HG03045 (cell line): ENCODE results near the gene AKAP6.

ENCODE experiments used
- ATAC-seq: cut with Tn5 transposase; IDR thresholded peaks from one replicate; pipeline ENCODE4 v1.9.1; 2021; ENCODE audit warnings: mild to moderate bottlenecking, moderate library complexity; ENCODE audit not compliant: unreplicated experiment

The AKAP6 gene

GRCh38 chr14:32474478-32475195 lies 145.5 kb downstream of the AKAP6 start:
- ATAC-seq = no peak

DNA sequence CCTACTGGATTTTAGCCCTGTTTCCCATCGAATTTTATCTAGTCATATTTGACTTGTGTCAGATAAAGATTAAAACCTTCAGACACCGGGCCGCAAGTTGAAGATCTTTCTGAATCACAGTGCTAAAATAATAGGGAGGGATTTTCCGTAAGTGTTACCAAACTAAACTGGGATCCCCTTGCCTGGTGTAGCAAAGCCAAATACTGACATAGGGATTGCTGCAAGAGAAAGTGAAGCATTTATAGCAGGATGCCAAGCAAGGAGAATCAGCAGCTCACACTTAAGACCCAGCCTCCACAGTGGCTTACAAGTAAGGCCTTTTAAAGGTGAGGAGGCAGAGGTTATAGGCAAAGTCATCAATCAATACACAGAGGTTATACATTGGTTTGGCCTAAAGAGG lies 147.4 kb downstream of the AKAP6 start:
- ATAC-seq = no peak

DNA sequence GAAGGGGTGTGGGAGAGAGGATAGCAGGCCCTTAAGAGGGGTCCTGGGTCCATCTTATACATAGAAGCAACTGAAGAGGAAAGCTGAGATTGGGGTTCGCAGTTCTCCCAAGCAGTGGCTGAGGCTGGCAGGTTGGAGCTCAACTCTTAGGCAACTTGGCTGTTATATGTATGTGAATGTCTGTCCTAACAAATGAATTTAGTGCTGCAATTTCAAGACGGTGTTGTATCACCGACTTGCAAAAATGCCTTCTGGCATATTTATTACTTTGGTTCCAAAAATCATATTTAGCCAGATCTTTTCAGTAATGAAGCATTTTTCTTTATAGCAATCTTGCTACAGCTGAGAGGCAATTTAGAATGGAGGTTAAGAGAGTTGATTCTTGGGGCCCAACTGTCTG lies 148.3 kb downstream of the AKAP6 start:
- no peak for ATAC-seq

- no peak for ATAC-seq
Measured at GRCh38 chr14:32478050-32478449, 149.0 kb downstream of the AKAP6 start.

DNA sequence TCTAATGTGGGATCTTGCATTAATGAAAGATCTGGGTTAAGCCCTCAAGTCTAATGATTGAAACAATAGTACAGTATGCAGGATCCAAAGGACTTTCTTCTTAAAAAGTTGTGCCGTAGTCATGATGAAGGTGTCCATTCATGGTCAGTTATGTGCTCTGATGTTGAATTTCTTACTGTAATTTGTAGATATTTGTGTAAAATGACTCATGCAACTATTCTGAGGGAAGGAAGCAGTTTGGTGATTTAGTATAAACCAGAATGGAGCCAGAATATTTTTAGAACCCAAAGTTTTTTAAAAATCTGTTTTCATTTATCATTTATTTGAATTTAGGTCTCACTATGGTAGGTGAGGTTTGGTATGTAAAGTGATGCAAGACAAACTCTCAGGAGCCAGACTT lies 151.2 kb downstream of the AKAP6 start:
- no peak for ATAC-seq

GRCh38 chr14:32481707-32482106 lies 152.6 kb downstream of the AKAP6 start:
- no peak for ATAC-seq

DNA sequence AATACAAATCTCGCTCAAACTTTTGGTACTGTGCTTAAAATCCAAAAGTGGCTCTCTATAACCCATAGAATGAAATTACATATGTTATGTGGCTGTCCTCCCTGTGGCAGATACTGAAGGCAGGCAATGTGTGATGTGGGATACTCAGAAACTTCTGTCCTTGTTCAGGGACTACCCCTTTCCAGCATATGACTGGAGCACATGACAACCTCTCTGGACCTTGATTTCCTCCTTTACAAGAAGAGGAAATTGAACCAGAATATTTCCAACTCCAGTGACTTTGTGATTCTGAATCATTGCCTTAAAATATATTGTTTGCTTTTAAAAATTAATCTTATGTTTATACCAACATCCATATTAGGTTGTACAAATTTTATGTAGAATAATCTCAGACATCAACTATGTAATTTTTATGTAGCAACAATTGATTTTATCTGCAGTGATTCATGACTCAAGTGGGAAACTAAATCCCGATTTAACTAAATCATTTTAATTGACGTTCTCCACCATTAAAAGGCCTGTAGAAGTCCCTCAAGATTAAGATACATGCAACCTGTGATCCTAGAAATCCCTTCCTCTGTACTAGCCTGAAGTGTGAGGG lies 162.4 kb downstream of the AKAP6 start:
- no peak for ATAC-seq

DNA sequence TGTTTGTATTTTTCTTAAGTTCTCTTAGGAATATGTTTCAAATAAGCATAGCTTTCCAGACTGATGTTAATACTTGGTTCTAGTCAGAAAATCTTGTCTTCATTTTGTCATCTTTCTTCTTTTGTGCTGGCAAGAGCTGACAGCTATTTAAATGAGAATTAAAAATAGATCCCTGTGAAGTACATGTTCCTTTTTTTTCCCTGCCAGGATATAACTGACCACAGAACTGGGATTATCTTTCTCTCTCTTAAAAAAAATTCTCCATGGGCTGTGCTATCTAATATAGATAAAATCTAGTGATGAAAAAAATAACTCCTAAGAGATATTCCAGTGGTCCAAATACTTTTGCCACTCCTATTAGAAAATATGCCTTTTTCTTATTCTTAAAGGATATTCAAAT lies 163.4 kb downstream of the AKAP6 start:
- no peak for ATAC-seq

- ATAC-seq = no peak
Measured at GRCh38 chr14:32494609-32495434, 165.7 kb downstream of the AKAP6 start.

GRCh38 chr14:32495435-32495734 lies 166.3 kb downstream of the AKAP6 start:
- no peak for ATAC-seq

DNA sequence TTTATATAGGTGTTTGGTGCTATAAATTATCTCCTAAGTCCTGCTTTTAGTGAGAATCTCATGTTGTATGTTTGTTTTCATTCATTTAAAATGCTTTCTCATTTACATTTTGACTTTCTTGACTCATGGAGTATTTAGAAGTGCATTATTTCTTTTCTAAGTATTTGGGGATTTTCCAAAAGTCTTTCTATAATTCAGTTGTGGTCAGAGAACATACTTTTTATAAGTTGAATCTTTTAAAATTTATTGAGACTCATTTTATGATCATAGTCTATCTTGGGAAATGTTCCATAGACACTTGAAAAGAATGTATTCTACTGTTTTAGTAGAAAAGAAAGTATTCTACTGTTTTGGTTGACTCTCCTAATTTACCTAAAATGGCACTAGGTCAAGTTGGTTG lies 168.2 kb downstream of the AKAP6 start:
- no peak for ATAC-seq

DNA sequence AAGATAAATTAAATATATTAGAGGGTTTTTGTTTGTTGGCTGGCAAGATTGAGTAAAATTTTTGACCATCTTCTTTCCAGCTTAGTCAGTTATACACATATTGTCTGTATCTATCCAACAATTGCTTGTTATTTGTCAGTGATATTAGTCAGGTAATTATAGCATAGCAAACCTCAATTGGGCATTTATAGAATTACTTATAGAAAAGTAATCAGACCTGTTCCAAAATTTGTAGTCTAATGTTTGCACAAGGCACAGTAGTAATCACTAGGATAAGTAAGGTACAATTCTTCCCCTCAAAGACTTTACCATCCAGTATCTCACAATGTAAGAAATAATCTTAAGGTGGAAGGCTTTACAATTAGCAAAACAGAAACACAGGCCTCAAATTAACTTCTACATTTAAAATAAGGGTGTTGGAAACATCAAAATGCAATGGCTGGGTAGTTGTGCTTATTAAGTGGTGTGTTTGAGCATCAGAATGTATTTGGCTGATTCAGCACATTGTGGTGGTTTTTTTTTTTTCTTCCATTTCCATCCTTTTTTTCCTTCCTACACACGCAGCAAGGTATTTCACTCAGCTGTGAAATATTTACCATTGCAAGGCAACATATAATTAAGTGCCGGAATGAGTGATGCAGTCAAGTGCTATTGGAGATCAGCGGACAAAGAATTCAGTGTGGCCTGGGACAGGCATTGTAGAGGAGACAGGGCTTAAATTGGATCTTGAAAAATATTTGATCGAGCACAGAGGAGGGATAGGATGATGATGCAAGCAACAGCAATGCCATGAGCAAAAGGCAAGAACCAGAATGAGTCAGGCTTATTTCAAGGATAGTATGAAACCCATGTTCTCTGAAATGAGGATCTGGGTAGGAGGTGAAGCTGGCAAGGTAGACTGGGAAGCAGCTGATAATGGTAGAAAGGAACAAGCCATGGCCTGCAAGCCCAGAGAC lies 178.2 kb downstream of the AKAP6 start:
- no peak for ATAC-seq

DNA sequence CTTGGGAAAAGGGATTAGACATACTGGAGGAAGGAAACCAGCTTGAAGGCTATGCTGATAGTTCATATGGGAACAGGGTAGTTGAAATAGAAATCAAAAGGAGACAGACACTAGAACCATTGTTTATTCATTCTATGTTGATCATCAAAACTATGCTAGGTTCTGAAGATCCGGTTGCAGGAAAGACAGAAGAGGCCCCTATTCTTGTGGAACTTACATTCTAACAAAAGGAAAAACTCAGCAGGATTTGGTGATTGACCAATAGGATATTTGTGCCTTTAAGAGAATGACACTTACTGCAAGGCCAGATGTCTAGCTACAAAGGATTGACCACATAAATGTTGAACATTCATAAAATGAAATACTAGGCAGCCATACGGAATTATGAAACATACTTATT lies 179.2 kb downstream of the AKAP6 start:
- ATAC-seq = no peak

DNA sequence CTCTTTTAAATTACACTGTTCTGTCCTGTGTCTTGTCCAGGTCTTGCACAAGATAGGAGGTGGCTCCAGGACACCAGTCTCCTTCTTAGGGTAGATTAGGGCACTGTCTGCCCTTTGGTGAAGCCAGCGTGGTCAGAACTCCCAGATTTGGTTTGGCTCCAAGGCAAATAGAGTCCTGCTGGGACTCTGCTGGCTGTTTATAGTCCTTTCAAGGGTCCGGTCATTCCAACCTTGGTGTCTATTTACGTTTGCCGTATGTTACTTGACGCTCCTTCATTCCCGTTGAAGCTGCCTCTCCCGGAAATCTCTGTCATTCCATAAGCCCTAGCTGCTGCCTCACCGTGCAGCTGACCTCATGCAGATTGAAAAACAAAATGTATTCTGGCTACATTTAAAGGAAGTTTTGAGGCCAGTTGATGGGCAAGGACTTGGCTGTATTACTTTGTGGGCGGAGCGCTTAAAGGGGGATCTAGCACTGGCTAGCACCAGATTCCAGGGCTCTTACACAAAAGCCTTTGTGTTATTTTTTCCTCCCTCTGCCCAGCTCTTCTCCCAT lies 180.6 kb downstream of the AKAP6 start:
- ATAC-seq = no peak

DNA sequence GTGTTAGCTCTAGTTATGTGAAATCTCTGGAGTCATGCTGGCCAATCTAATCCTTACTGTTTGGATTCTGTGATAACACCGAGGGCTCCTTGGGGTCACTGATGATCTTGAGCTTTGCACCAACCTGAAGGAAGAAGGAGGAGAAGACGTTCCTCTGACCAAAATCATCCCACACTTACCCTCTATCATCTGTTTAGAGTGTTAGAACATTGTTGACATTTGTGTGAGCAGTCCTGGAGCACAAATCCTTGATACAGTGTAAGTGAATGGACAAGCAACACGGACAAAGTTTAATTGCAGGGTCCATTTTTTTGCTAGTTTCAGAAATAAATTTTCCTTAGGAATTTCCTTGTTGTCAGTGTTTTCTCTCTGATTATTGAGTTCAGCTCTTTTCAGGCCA lies 181.7 kb downstream of the AKAP6 start:
- no peak for ATAC-seq

GRCh38 chr14:32512348-32512747 lies 183.2 kb downstream of the AKAP6 start:
- no peak for ATAC-seq

DNA sequence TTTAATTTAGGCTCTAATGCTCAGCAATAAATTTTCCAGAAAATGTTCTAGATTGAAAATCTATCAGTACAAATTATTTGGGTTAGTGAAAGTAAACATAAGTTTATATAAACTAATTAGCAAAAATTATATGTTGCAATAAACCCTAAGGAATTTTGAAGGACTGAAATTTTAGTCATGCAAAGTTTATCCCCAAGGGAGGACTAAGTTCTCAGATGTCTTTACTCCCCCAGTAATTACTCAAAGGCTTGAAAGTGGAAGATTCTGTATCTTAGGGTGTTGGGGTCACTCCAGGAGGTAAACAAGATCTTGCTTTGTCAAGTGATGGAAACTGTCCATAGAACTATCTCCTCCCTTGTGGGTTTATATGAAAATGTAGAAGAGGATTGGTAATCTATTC lies 183.7 kb downstream of the AKAP6 start:
- ATAC-seq = no peak

GRCh38 chr14:32513571-32514009 lies 184.5 kb downstream of the AKAP6 start:
- no peak for ATAC-seq

- no peak for ATAC-seq
Measured at GRCh38 chr14:32514236-32514635, 185.1 kb downstream of the AKAP6 start.

GRCh38 chr14:32514681-32515080 lies 185.6 kb downstream of the AKAP6 start:
- no peak for ATAC-seq
